Esophagus squamous epithelium (tissue), 4 donors: ENCODE data around the gene VSTM4.

Experiments used
- POLR2A ChIP-seq, 4 donors: fragments of 450-650 bp; IDR thresholded peaks; one replicate each; pipeline ENCODE4 v1.6.1; 2017; ENCODE audit warnings: antibody characterized with exemption in 4 of 4, mild to moderate bottlenecking in 4 of 4, moderate library complexity in 3 of 4
- TF ChIP-seq, protein P1 (sequence below), 6 experiments: fragments of 450-650 bp in 4 of 6; fragments of 200-600 bp in 2 of 6; sonication (generic) in 2 of 6; IDR thresholded peaks; one replicate each; pipeline ENCODE4 v1.5.1; 2016 to 2019; ENCODE audit warnings: antibody characterized with exemption in 6 of 6, mild to moderate bottlenecking in 4 of 6, moderate library complexity in 4 of 6

DNA sequence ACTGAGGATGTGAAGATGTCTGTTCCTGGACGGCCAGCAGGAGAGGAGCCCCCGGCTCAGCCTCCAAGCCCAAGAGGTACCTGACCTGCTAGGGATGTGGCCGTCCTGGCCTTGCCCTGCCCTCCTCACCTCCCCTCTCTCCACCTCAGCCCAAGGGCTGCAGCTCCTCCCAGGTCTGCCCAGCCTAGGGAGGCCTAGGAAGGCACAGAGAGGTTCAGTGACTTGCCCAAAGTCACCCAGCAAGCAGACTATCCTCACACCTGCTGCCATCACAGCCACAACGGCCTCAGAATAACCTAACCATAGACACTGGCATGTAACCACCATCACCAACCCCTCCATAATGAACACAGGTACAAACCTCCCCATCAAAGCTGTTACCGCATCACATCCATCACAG lies 137.0 kb downstream of the VSTM4 start:
- TF ChIP-seq, protein P1, sequence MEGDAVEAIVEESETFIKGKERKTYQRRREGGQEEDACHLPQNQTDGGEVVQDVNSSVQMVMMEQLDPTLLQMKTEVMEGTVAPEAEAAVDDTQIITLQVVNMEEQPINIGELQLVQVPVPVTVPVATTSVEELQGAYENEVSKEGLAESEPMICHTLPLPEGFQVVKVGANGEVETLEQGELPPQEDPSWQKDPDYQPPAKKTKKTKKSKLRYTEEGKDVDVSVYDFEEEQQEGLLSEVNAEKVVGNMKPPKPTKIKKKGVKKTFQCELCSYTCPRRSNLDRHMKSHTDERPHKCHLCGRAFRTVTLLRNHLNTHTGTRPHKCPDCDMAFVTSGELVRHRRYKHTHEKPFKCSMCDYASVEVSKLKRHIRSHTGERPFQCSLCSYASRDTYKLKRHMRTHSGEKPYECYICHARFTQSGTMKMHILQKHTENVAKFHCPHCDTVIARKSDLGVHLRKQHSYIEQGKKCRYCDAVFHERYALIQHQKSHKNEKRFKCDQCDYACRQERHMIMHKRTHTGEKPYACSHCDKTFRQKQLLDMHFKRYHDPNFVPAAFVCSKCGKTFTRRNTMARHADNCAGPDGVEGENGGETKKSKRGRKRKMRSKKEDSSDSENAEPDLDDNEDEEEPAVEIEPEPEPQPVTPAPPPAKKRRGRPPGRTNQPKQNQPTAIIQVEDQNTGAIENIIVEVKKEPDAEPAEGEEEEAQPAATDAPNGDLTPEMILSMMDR (IDR thresholded peaks at IDR 0.05) = no peak
- no peak for TF ChIP-seq POLR2A (IDR thresholded peaks at IDR 0.05)
